GM21825 (cell line): Measurements from ENCODE around the gene BNIPL.

Experiments
- ATAC-seq: cut with Tn5 transposase; IDR thresholded peaks from one replicate; pipeline ENCODE4 v1.9.1; 2021; ENCODE audit warnings: mild to moderate bottlenecking, moderate library complexity; ENCODE audit not compliant: unreplicated experiment

BNIPL gene

GRCh38 chr1:151036356-151036755, at the start of gene BNIPL:
Gene BNIPL (plus strand): TSS chr1:151036586. CDS start chr1:151036726, 140 bp downstream.
- ATAC-seq, result no peak

GRCh38 chr1:150987924-150988323, 48.5 kb upstream of the BNIPL start:
- no peak for ATAC-seq

- no peak for ATAC-seq
Measured at GRCh38 chr1:150992626-150993025, 43.8 kb upstream of the BNIPL start.

GRCh38 chr1:150994248-150994647, 42.1 kb upstream of the BNIPL start:
- no peak for ATAC-seq

- ATAC-seq, result no peak
Measured at GRCh38 chr1:150995460-150995859, 40.9 kb upstream of the BNIPL start.

- no peak for ATAC-seq
Measured at GRCh38 chr1:150995896-150996295, 40.5 kb upstream of the BNIPL start.

- ATAC-seq, result no peak
Measured at GRCh38 chr1:150997126-150997872, 39.1 kb upstream of the BNIPL start.

- no peak for ATAC-seq
Measured at GRCh38 chr1:150997949-150998348, 38.4 kb upstream of the BNIPL start.

- no peak for ATAC-seq
Measured at GRCh38 chr1:150999051-150999674, 37.2 kb upstream of the BNIPL start.

- no peak for ATAC-seq
Measured at GRCh38 chr1:150999926-151000325, 36.5 kb upstream of the BNIPL start.

GRCh38 chr1:151000408-151000807, 36.0 kb upstream of the BNIPL start:
- ATAC-seq, result no peak

GRCh38 chr1:151001602-151002001, 34.8 kb upstream of the BNIPL start:
- no peak for ATAC-seq

GRCh38 chr1:151002051-151002450, 34.3 kb upstream of the BNIPL start:
- ATAC-seq, result no peak

- ATAC-seq, result no peak
Measured at GRCh38 chr1:151002611-151003010, 33.8 kb upstream of the BNIPL start.

GRCh38 chr1:151003180-151003579, 33.2 kb upstream of the BNIPL start:
- ATAC-seq, result no peak

- no peak for ATAC-seq
Measured at GRCh38 chr1:151005729-151006319, 30.6 kb upstream of the BNIPL start.

- ATAC-seq, result peak; percentile 34
Measured at GRCh38 chr1:151006327-151007052, 29.9 kb upstream of the BNIPL start, which contains the start of gene MINDY1. Gene MINDY1 (minus strand): TSS chr1:151006902. CDS start chr1:151002617, 4,285 bp downstream.

GRCh38 chr1:151007853-151008243, 28.5 kb upstream of the BNIPL start:
- no peak for ATAC-seq

- peak; percentile 65 for ATAC-seq
Measured at GRCh38 chr1:151008244-151009205, 27.9 kb upstream of the BNIPL start, which contains the start of gene PRUNE1. Gene PRUNE1 (plus strand): TSS chr1:151008449. CDS start chr1:151008633, 184 bp downstream.

GRCh38 chr1:151009206-151009587, 27.2 kb upstream of the BNIPL start:
- ATAC-seq, result no peak
